Measurements from ENCODE around the gene LIN7A.

DNA sequence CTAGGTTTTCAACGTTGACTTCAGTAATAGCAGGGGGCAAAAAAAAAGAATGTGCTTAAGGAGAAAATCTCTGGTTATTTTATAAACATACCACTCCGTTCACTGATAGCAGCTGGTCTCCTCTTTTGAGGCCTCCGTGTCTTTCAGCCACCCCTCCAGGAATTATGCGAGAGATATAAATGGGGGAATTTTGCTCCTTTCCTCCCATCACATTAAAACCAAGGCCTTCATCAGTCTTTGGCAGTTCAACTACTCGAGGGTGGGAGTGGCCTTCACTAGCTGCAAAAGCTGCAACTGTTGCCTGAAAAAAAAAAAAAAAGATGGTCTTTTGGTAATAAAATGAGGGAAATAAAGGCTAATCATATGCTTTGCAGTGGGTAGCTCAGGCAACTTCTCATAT lies 92.1 kb downstream of the LIN7A start:
- TF ChIP-seq POLR2A (IDR thresholded peaks at IDR 0.05) (no peak), CTCF (IDR thresholded peaks at IDR 0.05) (no peak), POLR2AphosphoS5 (IDR thresholded peaks at IDR 0.05) (no peak)
